IMR-90 (cell line): ENCODE data around the gene CYYR1. TPM values are rescaled to one million over a fixed set of nuclear protein-coding genes. Genes with fewer than 3 reads are reported as not detected.

Experiments
- ATAC-seq: fragments of 200-7000 bp; cut with Tn5 transposase; 2 replicates; pipeline ENCODE4 v1.9.1; 2020; ENCODE audit warnings: low read depth, mild to moderate bottlenecking, moderate library complexity
- BruUV-seq: library from RNA; stranded (reverse); fragments of 400-500 nt; replicated peaks from 2 replicates; lab custom pipeline; 2021; lab: Mats Ljungman, UMichigan
- CTCF ChIA-PET: fragments of 300-600 bp; formaldehyde crosslinking; extraction: SDS; loops from one replicate; lab custom pipeline; 2021; ENCODE audit warnings: antibody characterized with exemption; lab: Yijun Ruan, JAX
- POLR2A ChIA-PET: fragments of 300-600 bp; sonication (Branson Sonifier 250); formaldehyde crosslinking; loops from one replicate; lab custom pipeline; 2022; ENCODE audit warnings: antibody characterized with exemption; ENCODE audit not compliant: unreplicated experiment; lab: Charles Lee
- DNase-seq: peaks from one replicate; pipeline ENCODE4 v3.0.0; 2013
- H2AFZ ChIP-seq: replicated peaks from 2 replicates; pipeline ENCODE3; 2013; ENCODE audit warnings: low read length, mild to moderate bottlenecking; ENCODE audit not compliant: poor library complexity
- H2AK5ac ChIP-seq: 2 replicates; pipeline ENCODE4 v1.6.1; 2013; ENCODE audit warnings: low read depth, low read length, inconsistent platforms
- H2AK9ac ChIP-seq: replicated peaks from 2 replicates; pipeline ENCODE3; 2013; ENCODE audit warnings: mild to moderate bottlenecking, low read depth, low read length, moderate library complexity; ENCODE audit not compliant: poor library complexity
- H2BK120ac ChIP-seq: 2 replicates; pipeline ENCODE4 v1.6.1; 2013; ENCODE audit warnings: low read depth, low read length, inconsistent platforms
- H2BK15ac ChIP-seq: 3 replicates; pipeline ENCODE4 v1.6.1; 2013; ENCODE audit warnings: low read depth, low read length, inconsistent platforms
- H2BK20ac ChIP-seq: 2 replicates; pipeline ENCODE4 v1.6.1; 2013; ENCODE audit warnings: low read depth, mild to moderate bottlenecking, inconsistent platforms, low read length, moderate library complexity
- H2BK5ac ChIP-seq: 2 replicates; pipeline ENCODE4 v1.6.1; 2013; ENCODE audit warnings: mild to moderate bottlenecking, low read depth, low read length, inconsistent platforms; ENCODE audit not compliant: poor library complexity, severe bottlenecking
- H3K14ac ChIP-seq: replicated peaks from 2 replicates; pipeline ENCODE4 v1.6.1; 2013; ENCODE audit warnings: low read depth, low read length, inconsistent platforms
- H3K18ac ChIP-seq: 2 replicates; pipeline ENCODE4 v1.6.1; 2013; ENCODE audit warnings: low read depth, low read length, control low read depth
- H3K23ac ChIP-seq: 2 replicates; pipeline ENCODE4 v1.6.1; 2013; ENCODE audit warnings: low read depth, low read length, inconsistent platforms
- H3K27ac ChIP-seq: 2 replicates; pipeline ENCODE4 v1.5.1; 2013; ENCODE audit warnings: mild to moderate bottlenecking, control low read depth, low read length; ENCODE audit not compliant: insufficient read depth
- H3K27me3 ChIP-seq: 2 replicates; pipeline ENCODE4 v1.6.1; 2013; ENCODE audit warnings: low read length; ENCODE audit not compliant: control insufficient read depth, insufficient read depth
- H3K36me3 ChIP-seq: 2 replicates; pipeline ENCODE4 v1.6.1; 2013; ENCODE audit warnings: low read length, mixed read lengths; ENCODE audit not compliant: control insufficient read depth, insufficient read depth
- H3K4ac ChIP-seq: 2 replicates; pipeline ENCODE4 v1.6.1; 2013; ENCODE audit warnings: low read depth, low read length, inconsistent platforms
- H3K4me1 ChIP-seq: 2 replicates; pipeline ENCODE4 v1.6.1; 2013; ENCODE audit warnings: low read length, mixed read lengths; ENCODE audit not compliant: control insufficient read depth, insufficient read depth
- H3K4me2 ChIP-seq: 2 replicates; pipeline ENCODE4 v1.6.1; 2013; ENCODE audit warnings: low read depth, mild to moderate bottlenecking, control low read depth, low read length, moderate library complexity
- H3K4me3 ChIP-seq: 2 replicates; pipeline ENCODE4 v1.5.1; 2013; ENCODE audit warnings: low read depth, mild to moderate bottlenecking, control low read depth, low read length, moderate library complexity; ENCODE audit not compliant: insufficient read depth
- H3K56ac ChIP-seq: 2 replicates; pipeline ENCODE4 v1.6.1; 2013; ENCODE audit warnings: low read length, inconsistent platforms; ENCODE audit not compliant: insufficient read depth; ENCODE audit errors: extremely low read depth
- H3K79me1 ChIP-seq, 2 experiments: 2 replicates each; pipeline ENCODE4 v1.6.1; 2013; ENCODE audit warnings: low read length in 2 of 2, inconsistent platforms in 1 of 2, low read depth in 1 of 2
- H3K9ac ChIP-seq: 2 replicates; pipeline ENCODE4 v1.6.1; 2013; ENCODE audit warnings: low read depth, low read length, control low read depth
- H3K9me1 ChIP-seq: 2 replicates; pipeline ENCODE4 v1.6.1; 2013; ENCODE audit warnings: low read length, inconsistent platforms; ENCODE audit not compliant: insufficient read depth
- H3K9me3 ChIP-seq: 2 replicates; pipeline ENCODE4 v1.6.1; 2013; ENCODE audit warnings: low read length; ENCODE audit not compliant: control insufficient read depth, insufficient read depth
- H4K20me1 ChIP-seq: 2 replicates; pipeline ENCODE4 v1.6.1; 2013; ENCODE audit warnings: low read length, inconsistent platforms; ENCODE audit not compliant: insufficient read depth
- H4K5ac ChIP-seq: 2 replicates; pipeline ENCODE4 v1.6.1; 2013; ENCODE audit warnings: mild to moderate bottlenecking, low read depth, low read length, control low read depth
- H4K8ac ChIP-seq, 2 experiments: 2 replicates each; pipeline ENCODE4 v1.6.1; 2013; ENCODE audit warnings: low read depth in 2 of 2, low read length in 2 of 2, control low read depth in 1 of 2, inconsistent platforms in 1 of 2
- H4K91ac ChIP-seq: 2 replicates; pipeline ENCODE4 v1.6.1; 2013; ENCODE audit warnings: low read depth, low read length, inconsistent platforms; ENCODE audit not compliant: insufficient read depth
- BHLHE40 ChIP-seq: fragments of 150-350 bp; IDR thresholded peaks from 2 replicates; pipeline ENCODE4 v1.6.1; 2016; ENCODE audit warnings: mild to moderate bottlenecking, low read depth, low read length
- CEBPB ChIP-seq: IDR thresholded peaks from 2 replicates; pipeline ENCODE4 v1.6.1; 2012; ENCODE audit warnings: low read depth, low read length, improper control_type of control experiment
- CHD1 ChIP-seq: IDR thresholded peaks from 2 replicates; pipeline ENCODE4 v1.6.1; 2012; ENCODE audit warnings: low read depth, low read length, improper control_type of control experiment
- MAZ ChIP-seq: IDR thresholded peaks from 2 replicates; pipeline ENCODE4 v1.6.1; 2012; ENCODE audit warnings: low read depth, mild to moderate bottlenecking, low read length, improper control_type of control experiment, moderate library complexity, borderline replicate concordance
- MXI1 ChIP-seq: IDR thresholded peaks from 2 replicates; pipeline ENCODE4 v1.6.1; 2012; ENCODE audit warnings: low read depth, mild to moderate bottlenecking, low read length, moderate library complexity, borderline replicate concordance
- NFE2L2 ChIP-seq: fragments of 150-350 bp; IDR thresholded peaks from 2 replicates; pipeline ENCODE4 v1.6.1; 2016; ENCODE audit warnings: low read depth, mild to moderate bottlenecking, low read length
- USF2 ChIP-seq: fragments of 150-350 bp; IDR thresholded peaks from 2 replicates; pipeline ENCODE4 v1.6.1; 2017; ENCODE audit warnings: mild to moderate bottlenecking, antibody characterized with exemption, low read length, low read depth
- WGBS, 2 experiments: methylation state at CpG; one replicate each; pipeline versions ENCODE4 v1.1.5 to v1.1.7; 2013; ENCODE audit warnings: missing lambda C conversion rate in 2 of 2; ENCODE audit not compliant: insufficient read length in 1 of 2; ENCODE audit errors: extremely low coverage in 2 of 2; 5-methylcytosine and 5-hydroxymethylcytosine counted together
- dilution Hi-C: fragments of 300-500 bp; cut with HindIII; formaldehyde crosslinking; loops from one replicate; pipeline ENCODE4 v1.14.3; 2018; ENCODE audit warnings: low sequenced_read_pairs; ENCODE audit not compliant: unreplicated experiment
- in situ Hi-C: fragments of 300-500 bp; cut with MboI; formaldehyde crosslinking; loops from 3 replicates; pipeline ENCODE4 v1.14.3; 2019; ENCODE audit warnings: low sequenced_read_pairs, inconsistent platforms, mixed read lengths
- intact Hi-C: fragments of 100-400 bp; cut with micrococcal nuclease; formaldehyde crosslinking; loops from 2 replicates; pipeline ENCODE4 v1.10.0; 2022
- polyA plus RNA-seq, 3 experiments: library from polyadenylated mRNA; depleted of rRNA; stranded (reverse); fragments of >200 nt; gene quantifications; 2 replicates each; pipeline ENCODE4 v1.2.3, GENCODE V29; 2012; ENCODE audit warnings: low replicate concordance in 1 of 3
- total RNA-seq: library from RNA; depleted of rRNA; stranded (reverse); fragments of >200 nt; gene quantifications from 2 replicates; pipeline ENCODE4 v1.2.3, GENCODE V29; 2012

Gene CYYR1
- total and polyA plus RNA-seq, 2 of the 4 experiments (the other 2 are of a cell fraction): not detected

- POLR2A ChIA-PET: no interaction called here
- CTCF ChIA-PET: no interaction called here
- H3K4me2 ChIP-seq: no peak overlapping the region
- no peaks in the 10 kb centered on the region for H3K4me1 ChIP-seq
- H4K5ac ChIP-seq: no peak overlapping the region
- no TSS peak for BruUV-seq
- H2AFZ ChIP-seq: no peak overlapping the region
- H4K91ac ChIP-seq: no peak overlapping the region
- no peak overlapping the region for H2BK5ac ChIP-seq
- H3K4ac ChIP-seq: no peak overlapping the region
- no peak overlapping the region for H3K27ac ChIP-seq
- no peak overlapping the region for H2BK15ac ChIP-seq
- H3K18ac ChIP-seq: no peak overlapping the region
- no peak for TF ChIP-seq CEBPB
- no peak for TF ChIP-seq USF2
- TF ChIP-seq BHLHE40: no peak
- no peak for TF ChIP-seq MXI1
- TF ChIP-seq MAZ: no peak
- no peak for TF ChIP-seq NFE2L2
- TF ChIP-seq CHD1: no peak
- no peaks in the 10 kb centered on the region for H3K27me3 ChIP-seq
- WGBS, 2 experiments: no CpG with 5 or more reads among the region's 1 CpG
- H3K36me3 ChIP-seq: no peaks in the 10 kb centered on the region
- ATAC-seq (no peak), DNase-seq (no peak)
- no peak overlapping the region for H2AK9ac ChIP-seq
- H2BK120ac ChIP-seq: no peak overlapping the region
- H3K56ac ChIP-seq: no peak overlapping the region
- no peak overlapping the region for H2BK20ac ChIP-seq
- H3K9me1 ChIP-seq: no peaks in the 10 kb centered on the region
- no peak overlapping the region for H2AK5ac ChIP-seq
- H4K8ac ChIP-seq: no peak overlapping the region
- H3K9me3 ChIP-seq: no peaks in the 10 kb centered on the region
- H3K79me1 ChIP-seq: no peaks in the 10 kb centered on the region
- dilution Hi-C loops: no loop called here
- H3K4me3 ChIP-seq: no peak overlapping the region
- H3K9ac ChIP-seq: no peak overlapping the region
- no peaks in the 10 kb centered on the region for H4K20me1 ChIP-seq
- intact Hi-C loops: no loop called here
- in situ Hi-C loops: no loop called here
- H3K14ac ChIP-seq: no peak overlapping the region
- no peak overlapping the region for H3K23ac ChIP-seq
Observed at GRCh38 chr21:26421724-26422123, 151.4 kb downstream of the CYYR1 start.
